Measurements from ENCODE around the gene GSG1L.

GSG1L gene

DNA sequence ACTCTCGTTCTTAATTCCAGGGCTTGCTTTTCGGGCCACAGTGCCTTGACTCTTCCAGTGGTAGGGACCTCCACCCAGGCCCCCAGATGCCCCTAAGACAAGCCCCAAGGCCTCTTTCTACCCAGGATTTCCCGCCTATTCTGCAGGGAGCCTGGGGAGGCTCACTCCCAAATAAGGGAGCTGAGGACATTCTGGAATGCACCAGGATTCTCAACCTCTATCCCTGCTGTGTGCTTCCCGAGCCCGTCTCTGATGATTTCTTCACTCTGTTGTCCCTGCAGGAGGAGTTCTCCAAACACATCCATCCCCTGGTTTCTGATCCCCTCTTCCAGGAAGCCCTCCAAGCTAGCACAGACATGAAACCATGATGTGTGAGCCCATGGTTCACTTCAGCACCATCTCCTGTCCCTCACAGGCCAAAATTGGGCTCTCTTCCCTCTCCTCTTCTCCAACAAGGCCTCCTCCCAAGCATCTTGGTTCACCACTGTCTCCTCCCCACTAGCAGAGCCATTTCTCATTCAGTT is 257.6 kb downstream of the GSG1L start:
- no peak for DNase-seq

GRCh38 chr16:27803775-27804549 is 259.6 kb downstream of the GSG1L start:
- DNase-seq = no peak

- DNase-seq = no peak
Measured at GRCh38 chr16:27802664-27803439, 260.7 kb downstream of the GSG1L start.

- DNase-seq = no peak
Measured at GRCh38 chr16:27801289-27801945, 262.1 kb downstream of the GSG1L start.

DNA sequence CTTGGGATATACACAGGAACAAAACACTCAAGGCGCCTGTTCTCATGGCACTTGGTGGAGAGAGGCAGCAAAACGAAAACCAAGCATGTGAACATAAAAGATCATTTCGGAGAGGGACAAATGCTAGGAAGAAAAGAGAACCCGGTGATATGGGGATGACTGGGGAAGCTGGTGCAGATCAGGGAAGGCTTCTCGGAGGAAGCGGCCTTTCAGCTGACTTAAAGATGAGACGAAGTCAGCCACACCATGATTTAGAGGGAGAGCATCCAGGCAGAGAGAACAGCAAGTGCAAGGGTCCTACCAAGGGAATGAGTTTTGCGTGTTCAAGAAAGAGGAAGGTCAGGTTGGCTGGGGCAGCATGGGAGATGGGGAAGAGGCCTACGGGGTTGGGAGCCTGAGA is 262.7 kb downstream of the GSG1L start:
- no peak for DNase-seq

GRCh38 chr16:27799896-27800295 is 263.6 kb downstream of the GSG1L start:
- DNase-seq = no peak

GRCh38 chr16:27798241-27798640 is 265.3 kb downstream of the GSG1L start:
- DNase-seq = no peak

- DNase-seq = no peak
Measured at GRCh38 chr16:27795992-27796614, 267.4 kb downstream of the GSG1L start.

- DNase-seq = no peak
Measured at GRCh38 chr16:27793249-27793622, 270.3 kb downstream of the GSG1L start.

GRCh38 chr16:27792486-27793248 is 270.8 kb downstream of the GSG1L start:
- no peak for DNase-seq

DNA sequence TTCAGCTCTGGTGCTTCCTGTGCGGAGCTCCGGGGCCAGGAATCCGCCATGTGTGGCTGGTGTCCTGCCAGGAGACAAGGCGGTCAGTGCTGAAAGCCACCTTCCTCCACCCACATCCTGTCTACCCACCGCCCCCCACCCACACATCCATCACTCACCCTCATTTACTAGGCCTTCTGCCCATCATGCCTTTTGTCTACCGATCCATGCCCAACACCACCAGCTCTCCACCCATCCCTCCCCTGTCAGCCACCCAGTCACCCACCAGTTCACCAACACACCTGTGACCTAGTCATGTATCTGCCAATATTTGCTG is 272.2 kb downstream of the GSG1L start:
- DNase-seq = no peak

DNA sequence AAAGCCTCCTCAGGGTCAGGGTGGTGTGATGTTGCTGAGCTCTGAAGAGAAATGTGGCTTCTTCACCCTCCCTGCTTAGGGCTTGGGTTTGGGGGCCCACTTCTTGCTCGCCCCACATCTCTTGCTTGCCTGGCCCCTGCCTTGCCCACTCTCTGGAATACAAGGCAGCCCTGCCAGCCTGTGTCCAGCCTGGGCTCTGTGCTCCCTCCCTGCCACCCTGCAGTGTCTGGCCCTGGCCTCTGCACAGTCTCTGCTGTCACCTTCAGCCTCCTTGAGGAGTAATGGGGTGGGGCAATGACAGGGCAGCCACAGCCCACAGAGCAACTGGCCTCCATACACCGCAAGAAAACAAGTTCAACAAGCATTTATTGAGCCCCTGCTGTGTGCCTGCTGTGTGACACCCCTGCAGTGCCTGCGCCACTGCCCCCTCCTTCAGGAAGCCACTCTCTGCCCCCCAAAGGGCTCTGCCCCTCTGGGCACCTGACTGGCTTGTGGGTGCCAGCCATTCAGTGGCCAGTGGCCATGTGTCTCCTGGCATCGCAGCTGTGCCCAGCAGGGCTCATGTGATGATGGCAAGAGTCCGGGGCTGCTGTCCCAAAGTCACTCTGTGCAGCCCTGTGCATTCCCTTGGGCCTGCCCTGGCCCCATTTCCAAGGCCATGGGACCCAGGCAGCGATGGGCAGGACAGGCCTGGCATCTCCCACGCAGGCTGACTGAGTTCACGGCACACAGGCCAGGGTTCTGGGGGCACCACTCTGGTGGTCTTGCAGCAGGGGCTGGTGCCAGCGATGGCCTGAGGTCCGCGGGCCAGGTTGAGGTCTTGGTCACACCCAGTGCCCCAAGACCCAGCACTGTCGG is 272.7 kb downstream of the GSG1L start:
- no peak for DNase-seq

DNA sequence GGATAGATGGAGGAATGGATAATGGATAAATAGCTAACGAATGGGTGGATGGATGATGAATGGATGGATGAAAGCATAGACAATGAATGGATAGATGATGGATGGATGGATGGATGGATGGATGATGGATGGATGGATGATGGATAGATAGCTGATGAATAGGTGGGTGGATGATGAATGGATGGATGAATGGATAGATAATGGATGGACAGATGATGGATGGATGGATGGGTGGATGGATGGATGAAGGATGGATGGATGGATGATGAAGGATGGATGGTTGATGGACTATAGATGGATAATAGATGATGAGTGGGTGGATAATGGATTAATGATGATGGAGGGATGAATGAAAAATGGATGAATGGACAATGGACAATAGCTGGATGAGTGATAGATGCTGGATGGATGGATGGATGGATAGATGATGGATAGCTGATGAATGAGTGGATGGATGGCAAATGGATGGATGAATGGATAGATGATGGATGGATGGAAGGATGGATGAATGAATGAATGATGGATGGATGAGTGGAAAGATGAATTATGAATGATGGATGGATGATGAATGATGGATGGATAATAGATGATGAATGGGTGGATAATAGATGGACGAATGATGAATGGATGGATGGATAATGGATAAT is 273.8 kb downstream of the GSG1L start:
- no peak for DNase-seq

DNA sequence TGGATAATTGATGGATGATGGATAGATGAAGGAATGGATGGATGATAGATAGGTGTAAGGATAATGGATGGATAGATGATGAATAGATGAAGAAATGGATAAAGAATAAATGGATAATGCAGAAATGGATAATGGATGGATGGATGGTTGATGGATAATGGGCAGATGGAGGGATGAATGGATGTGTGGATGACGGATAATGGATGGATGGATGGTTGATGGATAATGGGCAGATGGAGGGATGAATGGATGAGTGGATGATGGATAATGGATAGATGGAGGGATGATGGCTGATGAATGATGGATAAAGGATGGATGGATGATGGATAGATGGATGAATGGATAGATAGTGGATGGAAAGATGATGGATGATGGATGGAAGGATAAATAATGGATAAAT is 274.4 kb downstream of the GSG1L start:
- no peak for DNase-seq

DNA sequence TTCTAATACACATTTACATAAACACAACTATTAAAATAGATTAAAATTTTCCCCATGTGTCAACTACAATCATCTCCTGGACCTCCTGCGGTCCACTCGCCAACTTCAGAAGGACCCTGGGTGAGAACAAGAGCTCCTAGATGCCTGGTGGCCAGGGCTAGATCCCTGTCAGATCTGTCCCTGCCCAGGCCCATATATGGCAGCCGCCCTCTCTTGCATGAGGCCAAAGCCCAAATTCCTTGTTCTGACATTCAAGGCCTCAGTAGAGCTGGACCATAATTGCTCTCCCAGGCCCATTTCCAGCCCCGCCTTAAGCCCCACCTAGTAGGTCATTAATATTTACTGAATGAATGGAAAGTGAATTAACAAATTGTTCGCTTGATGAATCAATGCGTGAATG is 275.8 kb downstream of the GSG1L start:
- no peak for DNase-seq

- no peak for DNase-seq
Measured at GRCh38 chr16:27786923-27787625, 276.4 kb downstream of the GSG1L start.

DNA sequence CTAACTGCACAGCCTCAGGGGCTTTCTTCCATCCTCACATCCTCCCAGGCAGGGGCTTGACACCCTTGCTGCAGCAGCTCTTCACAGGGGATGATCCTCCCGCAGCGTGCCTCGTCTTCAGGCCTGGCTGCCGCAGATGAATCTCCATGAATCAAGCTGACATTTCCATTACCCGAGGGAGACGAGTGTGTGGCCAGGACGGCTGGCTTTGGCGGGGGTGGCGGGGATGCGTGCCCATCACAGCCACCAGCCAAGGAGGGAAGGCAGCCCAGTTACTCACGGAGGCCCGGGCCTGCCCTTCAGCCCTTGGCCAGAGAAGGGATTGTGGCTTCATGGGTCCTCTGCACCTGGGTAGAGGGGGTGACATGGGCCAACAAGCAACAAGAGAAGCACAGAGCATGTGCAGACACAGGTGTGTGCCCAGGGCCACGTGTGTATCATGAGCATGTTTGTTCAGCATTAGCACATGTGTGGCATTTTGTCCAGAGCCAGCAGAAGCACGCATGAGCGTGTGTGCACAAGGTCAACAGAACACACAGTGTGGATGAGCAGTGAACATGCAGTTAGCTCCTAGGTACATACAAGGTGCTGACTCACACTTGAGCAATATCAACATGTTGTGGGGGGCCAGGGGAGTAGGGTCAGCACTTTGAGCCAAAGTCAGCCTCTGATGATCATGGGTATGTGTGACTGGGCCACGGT is 277.1 kb downstream of the GSG1L start:
- no peak for DNase-seq

DNA sequence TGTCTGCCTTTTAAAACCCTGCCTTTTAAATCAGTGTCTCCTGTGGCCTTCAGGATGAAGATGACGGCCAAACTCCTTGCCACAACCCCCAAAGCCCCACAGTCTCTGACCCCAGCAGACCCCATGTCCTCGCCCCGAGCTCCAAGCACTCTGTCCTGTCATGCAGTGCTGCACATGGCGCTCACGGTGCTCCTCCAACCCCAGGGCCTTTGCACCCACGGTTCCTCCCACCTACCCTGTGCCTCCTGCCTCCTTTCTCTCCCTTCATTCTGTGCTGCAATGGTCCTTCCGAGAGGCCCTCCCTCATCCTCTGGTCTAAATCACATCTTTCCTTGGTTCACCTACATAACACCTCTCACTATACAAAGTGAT is 278.2 kb downstream of the GSG1L start:
- DNase-seq = no peak

- no peak for DNase-seq
Measured at GRCh38 chr16:27784351-27785306, 278.9 kb downstream of the GSG1L start.
